HepG2 (cell line): ENCODE data around the gene PA2G4. TPM values are rescaled to one million over a fixed set of nuclear protein-coding genes. Genes with fewer than 3 reads are reported as not detected.

Experiments used
- KDM3A ChIP-seq: IDR thresholded peaks from 2 replicates; pipeline ENCODE4 v1.6.1; 2018; ENCODE audit warnings: low read depth, missing compliant biosample characterization
- NR1H2 ChIP-seq: sonication (generic); formaldehyde crosslinking; IDR thresholded peaks from 2 replicates; pipeline ENCODE4 v1.8.1; 2022; ENCODE audit warnings: low read depth, missing genetic modification reagents, borderline replicate concordance
- PAWR ChIP-seq: sonication (generic); formaldehyde crosslinking; IDR thresholded peaks from 2 replicates; pipeline ENCODE4 v1.4.0; 2020; ENCODE audit warnings: missing genetic modification reagents, mild to moderate bottlenecking, borderline replicate concordance
- RELA ChIP-seq: sonication (generic); formaldehyde crosslinking; IDR thresholded peaks from 2 replicates; pipeline ENCODE4 v1.4.0; 2020; ENCODE audit warnings: missing genetic modification reagents
- SIX4 ChIP-seq: sonication (generic); formaldehyde crosslinking; IDR thresholded peaks from 2 replicates; pipeline ENCODE4 v1.4.0; 2020; ENCODE audit warnings: missing genetic modification reagents
- ZNF431 ChIP-seq: sonication (generic); formaldehyde crosslinking; IDR thresholded peaks from 2 replicates; pipeline ENCODE4 v1.9.0; 2022; ENCODE audit warnings: missing genetic modification reagents, low read depth, mild to moderate bottlenecking, borderline replicate concordance
- polyA plus RNA-seq, 8 experiments: library from polyadenylated mRNA; depleted of rRNA in 3 of 8; stranded (reverse) in 7 of 8; unstranded in 1 of 8; fragments of >200 nt; fragmentation: Illumina TruSeq in 4 of 8; extraction: Trizol in 4 of 8; gene quantifications; 2 replicates each; pipeline versions ENCODE4 v1.2.1 to v1.2.3, GENCODE V29; 2011 to 2016; ENCODE audit warnings: low read depth in 4 of 8, missing spikeins in 1 of 8, mixed read lengths in 1 of 8; ENCODE audit not compliant: insufficient read depth in 1 of 8
- total RNA-seq, 5 experiments: library from RNA; depleted of rRNA; stranded (reverse); fragments of >200 nt; fragmentation: Illumina TruSeq; extraction: Trizol; gene quantifications; 2 replicates each; pipeline ENCODE4 v1.2.3, GENCODE V29; 2016; ENCODE audit warnings: low read depth in 1 of 5
- TF ChIP-seq, protein P1 (sequence below): sonication (generic); formaldehyde crosslinking; IDR thresholded peaks from one replicate; pipeline ENCODE4 v1.5.1; 2020; ENCODE audit warnings: mild to moderate bottlenecking, missing genetic modification reagents; ENCODE audit errors: not compliant biosample characterization
- TF ChIP-seq, protein P2 (sequence below): sonication (generic); formaldehyde crosslinking; IDR thresholded peaks from 2 replicates; pipeline ENCODE4 v1.4.0; 2020; ENCODE audit warnings: missing genetic modification reagents
- TF ChIP-seq, protein P3 (sequence below): sonication (generic); formaldehyde crosslinking; IDR thresholded peaks from 2 replicates; pipeline ENCODE4 v1.4.0; 2020; ENCODE audit warnings: mild to moderate bottlenecking, missing genetic modification reagents
- TF ChIP-seq, protein P4 (sequence below): sonication (generic); formaldehyde crosslinking; IDR thresholded peaks from 2 replicates; pipeline ENCODE4 v1.4.0; 2020; ENCODE audit warnings: mild to moderate bottlenecking, missing genetic modification reagents, borderline replicate concordance

The PA2G4 gene
- total and polyA plus RNA-seq, 2 of the 13 experiments (the other 11 are each of a cell fraction or from before 2014, with no cell fraction given), result 147 to 240 TPM

DNA sequence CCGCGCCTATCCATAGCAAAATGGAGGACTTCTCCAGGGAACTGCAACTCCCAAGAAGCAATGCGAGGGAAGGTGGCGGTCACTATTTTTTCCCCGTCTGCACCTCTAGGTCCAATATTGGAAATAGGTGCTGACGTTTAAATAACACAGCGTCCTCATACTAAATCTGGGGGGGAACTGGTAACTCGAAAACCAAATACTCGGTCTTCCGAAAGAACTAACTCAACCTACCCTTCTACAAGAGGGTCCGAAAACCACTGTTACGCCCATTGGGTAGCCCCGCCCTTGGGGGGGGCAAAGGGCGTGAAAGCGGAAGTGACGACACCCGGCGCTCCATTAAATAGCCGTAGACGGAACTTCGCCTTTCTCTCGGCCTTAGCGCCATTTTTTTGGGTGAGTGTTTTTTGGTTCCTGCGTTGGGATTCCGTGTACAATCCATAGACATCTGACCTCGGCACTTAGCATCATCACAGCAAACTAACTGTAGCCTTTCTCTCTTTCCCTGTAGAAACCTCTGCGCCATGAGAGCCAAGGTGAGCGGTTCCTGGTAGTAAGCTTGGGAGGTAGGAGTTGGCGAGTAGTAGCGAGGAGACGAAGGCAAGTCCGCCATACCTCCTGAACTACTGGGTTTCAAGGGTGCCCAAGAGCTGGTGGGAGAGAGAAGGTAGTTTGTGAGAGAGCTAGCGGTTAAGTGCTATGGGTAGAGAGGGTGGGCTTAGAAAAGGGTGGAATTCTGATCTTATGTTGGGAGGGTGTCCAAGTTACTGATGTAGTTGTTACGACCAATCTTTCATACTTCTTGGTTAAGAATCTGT is 12.1 kb downstream of the PA2G4 start, which contains the start of gene RPL41 (continued):
- TF ChIP-seq, protein P1, sequence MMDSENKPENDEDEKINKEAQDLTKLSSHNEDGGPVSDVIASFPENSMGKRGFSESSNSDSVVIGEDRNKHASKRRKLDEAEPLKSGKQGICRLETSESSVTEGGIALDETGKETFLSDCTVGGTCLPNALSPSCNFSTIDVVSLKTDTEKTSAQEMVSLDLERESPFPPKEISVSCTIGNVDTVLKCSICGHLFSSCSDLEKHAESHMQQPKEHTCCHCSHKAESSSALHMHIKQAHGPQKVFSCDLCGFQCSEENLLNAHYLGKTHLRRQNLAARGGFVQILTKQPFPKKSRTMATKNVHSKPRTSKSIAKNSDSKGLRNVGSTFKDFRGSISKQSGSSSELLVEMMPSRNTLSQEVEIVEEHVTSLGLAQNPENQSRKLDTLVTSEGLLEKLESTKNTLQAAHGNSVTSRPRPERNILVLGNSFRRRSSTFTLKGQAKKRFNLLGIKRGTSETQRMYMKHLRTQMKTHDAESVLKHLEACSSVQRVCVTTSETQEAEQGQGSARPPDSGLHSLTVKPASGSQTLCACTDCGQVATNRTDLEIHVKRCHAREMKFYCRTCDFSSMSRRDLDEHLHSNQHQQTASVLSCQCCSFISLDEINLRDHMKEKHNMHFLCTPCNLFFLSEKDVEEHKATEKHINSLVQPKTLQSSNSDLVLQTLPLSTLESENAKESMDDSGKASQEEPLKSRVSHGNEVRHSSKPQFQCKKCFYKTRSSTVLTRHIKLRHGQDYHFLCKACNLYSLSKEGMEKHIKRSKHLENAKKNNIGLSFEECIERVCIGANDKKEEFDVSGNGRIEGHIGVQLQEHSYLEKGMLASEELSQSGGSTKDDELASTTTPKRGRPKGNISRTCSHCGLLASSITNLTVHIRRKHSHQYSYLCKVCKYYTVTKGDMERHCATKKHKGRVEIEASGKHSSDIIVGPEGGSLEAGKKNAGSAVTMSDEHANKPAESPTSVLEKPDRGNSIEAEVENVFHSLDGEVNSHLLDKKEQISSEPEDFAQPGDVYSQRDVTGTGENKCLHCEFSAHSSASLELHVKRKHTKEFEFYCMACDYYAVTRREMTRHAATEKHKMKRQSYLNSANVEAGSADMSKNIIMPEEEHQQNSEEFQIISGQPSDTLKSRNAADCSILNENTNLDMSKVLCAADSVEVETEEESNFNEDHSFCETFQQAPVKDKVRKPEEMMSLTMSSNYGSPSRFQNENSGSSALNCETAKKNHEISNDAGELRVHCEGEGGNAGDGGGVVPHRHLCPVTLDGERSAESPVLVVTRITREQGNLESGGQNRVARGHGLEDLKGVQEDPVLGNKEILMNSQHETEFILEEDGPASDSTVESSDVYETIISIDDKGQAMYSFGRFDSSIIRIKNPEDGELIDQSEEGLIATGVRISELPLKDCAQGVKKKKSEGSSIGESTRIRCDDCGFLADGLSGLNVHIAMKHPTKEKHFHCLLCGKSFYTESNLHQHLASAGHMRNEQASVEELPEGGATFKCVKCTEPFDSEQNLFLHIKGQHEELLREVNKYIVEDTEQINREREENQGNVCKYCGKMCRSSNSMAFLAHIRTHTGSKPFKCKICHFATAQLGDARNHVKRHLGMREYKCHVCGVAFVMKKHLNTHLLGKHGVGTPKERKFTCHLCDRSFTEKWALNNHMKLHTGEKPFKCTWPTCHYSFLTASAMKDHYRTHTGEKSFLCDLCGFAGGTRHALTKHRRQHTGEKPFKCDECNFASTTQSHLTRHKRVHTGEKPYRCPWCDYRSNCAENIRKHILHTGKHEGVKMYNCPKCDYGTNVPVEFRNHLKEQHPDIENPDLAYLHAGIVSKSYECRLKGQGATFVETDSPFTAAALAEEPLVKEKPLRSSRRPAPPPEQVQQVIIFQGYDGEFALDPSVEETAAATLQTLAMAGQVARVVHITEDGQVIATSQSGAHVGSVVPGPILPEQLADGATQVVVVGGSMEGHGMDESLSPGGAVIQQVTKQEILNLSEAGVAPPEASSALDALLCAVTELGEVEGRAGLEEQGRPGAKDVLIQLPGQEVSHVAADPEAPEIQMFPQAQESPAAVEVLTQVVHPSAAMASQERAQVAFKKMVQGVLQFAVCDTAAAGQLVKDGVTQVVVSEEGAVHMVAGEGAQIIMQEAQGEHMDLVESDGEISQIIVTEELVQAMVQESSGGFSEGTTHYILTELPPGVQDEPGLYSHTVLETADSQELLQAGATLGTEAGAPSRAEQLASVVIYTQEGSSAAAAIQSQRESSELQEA (CRISPR knock-in tag), result no peak
- TF ChIP-seq, protein P2, sequence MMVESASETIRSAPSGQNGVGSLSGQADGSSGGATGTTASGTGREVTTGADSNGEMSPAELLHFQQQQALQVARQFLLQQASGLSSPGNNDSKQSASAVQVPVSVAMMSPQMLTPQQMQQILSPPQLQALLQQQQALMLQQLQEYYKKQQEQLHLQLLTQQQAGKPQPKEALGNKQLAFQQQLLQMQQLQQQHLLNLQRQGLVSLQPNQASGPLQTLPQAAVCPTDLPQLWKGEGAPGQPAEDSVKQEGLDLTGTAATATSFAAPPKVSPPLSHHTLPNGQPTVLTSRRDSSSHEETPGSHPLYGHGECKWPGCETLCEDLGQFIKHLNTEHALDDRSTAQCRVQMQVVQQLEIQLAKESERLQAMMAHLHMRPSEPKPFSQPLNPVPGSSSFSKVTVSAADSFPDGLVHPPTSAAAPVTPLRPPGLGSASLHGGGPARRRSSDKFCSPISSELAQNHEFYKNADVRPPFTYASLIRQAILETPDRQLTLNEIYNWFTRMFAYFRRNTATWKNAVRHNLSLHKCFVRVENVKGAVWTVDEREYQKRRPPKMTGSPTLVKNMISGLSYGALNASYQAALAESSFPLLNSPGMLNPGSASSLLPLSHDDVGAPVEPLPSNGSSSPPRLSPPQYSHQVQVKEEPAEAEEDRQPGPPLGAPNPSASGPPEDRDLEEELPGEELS (CRISPR knock-in tag), result no peak
- TF ChIP-seq SIX4 (CRISPR knock-in tag) (0 out of 2 replicates have a peak, but pooled peaks have one; percentile 14), ZNF431 (CRISPR knock-in tag) (peak; percentile 47; the same call in 1 of the 2 replicates), KDM3A (no peak), NR1H2 (no peak), PAWR (CRISPR knock-in tag) (no peak), RELA (CRISPR knock-in tag) (no peak)
- TF ChIP-seq, protein P3, sequence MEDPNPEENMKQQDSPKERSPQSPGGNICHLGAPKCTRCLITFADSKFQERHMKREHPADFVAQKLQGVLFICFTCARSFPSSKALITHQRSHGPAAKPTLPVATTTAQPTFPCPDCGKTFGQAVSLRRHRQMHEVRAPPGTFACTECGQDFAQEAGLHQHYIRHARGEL (CRISPR knock-in tag), result no peak
- TF ChIP-seq, protein P4, sequence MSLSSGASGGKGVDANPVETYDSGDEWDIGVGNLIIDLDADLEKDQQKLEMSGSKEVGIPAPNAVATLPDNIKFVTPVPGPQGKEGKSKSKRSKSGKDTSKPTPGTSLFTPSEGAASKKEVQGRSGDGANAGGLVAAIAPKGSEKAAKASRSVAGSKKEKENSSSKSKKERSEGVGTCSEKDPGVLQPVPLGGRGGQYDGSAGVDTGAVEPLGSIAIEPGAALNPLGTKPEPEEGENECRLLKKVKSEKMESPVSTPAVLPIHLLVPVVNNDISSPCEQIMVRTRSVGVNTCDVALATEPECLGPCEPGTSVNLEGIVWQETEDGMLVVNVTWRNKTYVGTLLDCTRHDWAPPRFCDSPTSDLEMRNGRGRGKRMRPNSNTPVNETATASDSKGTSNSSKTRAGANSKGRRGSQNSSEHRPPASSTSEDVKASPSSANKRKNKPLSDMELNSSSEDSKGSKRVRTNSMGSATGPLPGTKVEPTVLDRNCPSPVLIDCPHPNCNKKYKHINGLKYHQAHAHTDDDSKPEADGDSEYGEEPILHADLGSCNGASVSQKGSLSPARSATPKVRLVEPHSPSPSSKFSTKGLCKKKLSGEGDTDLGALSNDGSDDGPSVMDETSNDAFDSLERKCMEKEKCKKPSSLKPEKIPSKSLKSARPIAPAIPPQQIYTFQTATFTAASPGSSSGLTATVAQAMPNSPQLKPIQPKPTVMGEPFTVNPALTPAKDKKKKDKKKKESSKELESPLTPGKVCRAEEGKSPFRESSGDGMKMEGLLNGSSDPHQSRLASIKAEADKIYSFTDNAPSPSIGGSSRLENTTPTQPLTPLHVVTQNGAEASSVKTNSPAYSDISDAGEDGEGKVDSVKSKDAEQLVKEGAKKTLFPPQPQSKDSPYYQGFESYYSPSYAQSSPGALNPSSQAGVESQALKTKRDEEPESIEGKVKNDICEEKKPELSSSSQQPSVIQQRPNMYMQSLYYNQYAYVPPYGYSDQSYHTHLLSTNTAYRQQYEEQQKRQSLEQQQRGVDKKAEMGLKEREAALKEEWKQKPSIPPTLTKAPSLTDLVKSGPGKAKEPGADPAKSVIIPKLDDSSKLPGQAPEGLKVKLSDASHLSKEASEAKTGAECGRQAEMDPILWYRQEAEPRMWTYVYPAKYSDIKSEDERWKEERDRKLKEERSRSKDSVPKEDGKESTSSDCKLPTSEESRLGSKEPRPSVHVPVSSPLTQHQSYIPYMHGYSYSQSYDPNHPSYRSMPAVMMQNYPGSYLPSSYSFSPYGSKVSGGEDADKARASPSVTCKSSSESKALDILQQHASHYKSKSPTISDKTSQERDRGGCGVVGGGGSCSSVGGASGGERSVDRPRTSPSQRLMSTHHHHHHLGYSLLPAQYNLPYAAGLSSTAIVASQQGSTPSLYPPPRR, result peak; percentile 61; the same call in 1 of the 2 replicates
